Tibial nerve (tissue), 4 donors: ENCODE data around the gene PRKCB.

Source experiments
- EP300 ChIP-seq, 2 donors: sonication (generic); formaldehyde crosslinking; IDR thresholded peaks; one replicate each; pipeline ENCODE4 v1.6.1; 2017; ENCODE audit warnings: antibody characterized with exemption in 2 of 2, mild to moderate bottlenecking in 1 of 2
- POLR2A ChIP-seq, 2 donors: fragments of 450-650 bp; IDR thresholded peaks; one replicate each; pipeline ENCODE4 v1.6.1; 2017; ENCODE audit warnings: antibody characterized with exemption in 2 of 2, mild to moderate bottlenecking in 2 of 2, moderate library complexity in 2 of 2
- TF ChIP-seq, protein P1 (sequence below), 5 experiments: fragments of 200-600 bp in 3 of 5; fragments of 450-650 bp in 2 of 5; sonication (generic) in 3 of 5; IDR thresholded peaks; one replicate each; pipeline ENCODE4 v1.5.1; 2016 to 2019; ENCODE audit warnings: antibody characterized with exemption in 5 of 5, mild to moderate bottlenecking in 3 of 5, moderate library complexity in 2 of 5

- TF ChIP-seq, protein P1, sequence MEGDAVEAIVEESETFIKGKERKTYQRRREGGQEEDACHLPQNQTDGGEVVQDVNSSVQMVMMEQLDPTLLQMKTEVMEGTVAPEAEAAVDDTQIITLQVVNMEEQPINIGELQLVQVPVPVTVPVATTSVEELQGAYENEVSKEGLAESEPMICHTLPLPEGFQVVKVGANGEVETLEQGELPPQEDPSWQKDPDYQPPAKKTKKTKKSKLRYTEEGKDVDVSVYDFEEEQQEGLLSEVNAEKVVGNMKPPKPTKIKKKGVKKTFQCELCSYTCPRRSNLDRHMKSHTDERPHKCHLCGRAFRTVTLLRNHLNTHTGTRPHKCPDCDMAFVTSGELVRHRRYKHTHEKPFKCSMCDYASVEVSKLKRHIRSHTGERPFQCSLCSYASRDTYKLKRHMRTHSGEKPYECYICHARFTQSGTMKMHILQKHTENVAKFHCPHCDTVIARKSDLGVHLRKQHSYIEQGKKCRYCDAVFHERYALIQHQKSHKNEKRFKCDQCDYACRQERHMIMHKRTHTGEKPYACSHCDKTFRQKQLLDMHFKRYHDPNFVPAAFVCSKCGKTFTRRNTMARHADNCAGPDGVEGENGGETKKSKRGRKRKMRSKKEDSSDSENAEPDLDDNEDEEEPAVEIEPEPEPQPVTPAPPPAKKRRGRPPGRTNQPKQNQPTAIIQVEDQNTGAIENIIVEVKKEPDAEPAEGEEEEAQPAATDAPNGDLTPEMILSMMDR (IDR thresholded peaks at IDR 0.05), result no peak
- TF ChIP-seq EP300 (IDR thresholded peaks at IDR 0.05) (no peak), POLR2A (IDR thresholded peaks at IDR 0.05) (no peak)
Observed at GRCh38 chr16:23802776-23803175, 33.0 kb upstream of the PRKCB start.
